ENCODE data around the gene INPP4B. TPM values are rescaled to one million over a fixed set of nuclear protein-coding genes. Genes with fewer than 3 reads are reported as not detected.
"Not testable (repeated sequence)": the region's sequence is repeated elsewhere in the genome, so short reads cannot be mapped to it uniquely, and the experiment has no call there.

Gene INPP4B
- total RNA-seq, 1 donor from 2014 or later = 27.0 TPM

DNA sequence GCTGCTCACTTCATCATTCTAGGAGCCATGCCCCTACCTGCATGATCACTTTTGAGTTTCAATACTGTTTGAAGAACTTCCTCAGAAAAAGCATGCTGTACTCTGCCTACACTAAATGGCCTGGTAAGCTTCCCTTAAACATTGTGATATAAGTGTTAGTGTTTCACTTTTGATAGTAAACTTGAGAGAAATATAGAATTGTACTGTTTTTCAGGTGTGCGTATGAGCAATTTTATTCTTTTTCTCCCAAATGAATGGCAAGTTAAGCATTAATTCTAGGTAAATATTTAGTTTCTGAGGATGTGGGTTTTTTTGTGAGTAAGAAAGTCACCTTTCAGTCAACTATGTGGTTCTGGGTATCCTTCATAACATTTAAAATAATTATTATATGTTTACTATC, 725.2 kb downstream of the INPP4B start:
- intact Hi-C loops (cut with micrococcal nuclease) = loop anchor here (10.0 kb wide), 1 partner anchor 904 kb away; no protein-coding TSS in a partner anchor

DNA sequence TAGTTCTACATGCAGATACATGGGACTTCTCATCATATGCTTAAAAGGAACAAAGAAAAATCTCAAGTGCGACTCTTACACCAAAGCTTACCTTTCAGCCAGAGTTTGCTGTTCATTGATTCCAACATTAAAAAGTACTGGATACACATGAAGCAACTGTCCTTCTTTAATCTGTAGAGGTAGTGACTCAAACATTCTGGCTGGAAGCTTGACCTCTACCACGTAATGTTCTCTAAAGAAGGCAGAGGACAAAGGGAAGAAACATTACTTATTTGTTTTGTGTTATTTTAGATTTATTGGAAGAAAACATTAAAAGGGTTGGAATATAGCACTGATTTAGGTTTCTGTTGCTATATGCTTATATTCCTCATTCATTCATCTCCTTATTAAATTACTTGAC, 733.6 kb downstream of the INPP4B start:
- intact Hi-C loops (cut with micrococcal nuclease) = no loop called here

DNA sequence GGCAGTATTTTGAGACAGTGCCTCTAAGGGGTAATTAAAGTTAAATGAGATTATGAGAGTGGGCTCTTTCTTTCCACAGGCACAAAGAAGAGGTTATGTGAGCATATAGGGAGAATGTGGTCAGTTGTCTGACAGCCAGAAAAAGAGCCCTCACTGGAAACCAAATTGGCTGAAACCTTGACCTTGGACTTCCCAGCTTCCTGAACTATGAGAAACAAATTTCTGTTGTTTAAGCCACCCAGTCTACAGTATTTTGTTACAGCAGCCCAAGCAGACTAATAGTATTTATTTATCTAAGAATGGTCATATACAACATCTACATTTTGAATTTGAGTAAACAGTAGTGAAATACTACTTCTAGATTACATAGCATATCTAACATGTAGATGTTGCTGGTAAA, 736.0 kb downstream of the INPP4B start:
- intact Hi-C loops (cut with micrococcal nuclease) = no loop called here

DNA sequence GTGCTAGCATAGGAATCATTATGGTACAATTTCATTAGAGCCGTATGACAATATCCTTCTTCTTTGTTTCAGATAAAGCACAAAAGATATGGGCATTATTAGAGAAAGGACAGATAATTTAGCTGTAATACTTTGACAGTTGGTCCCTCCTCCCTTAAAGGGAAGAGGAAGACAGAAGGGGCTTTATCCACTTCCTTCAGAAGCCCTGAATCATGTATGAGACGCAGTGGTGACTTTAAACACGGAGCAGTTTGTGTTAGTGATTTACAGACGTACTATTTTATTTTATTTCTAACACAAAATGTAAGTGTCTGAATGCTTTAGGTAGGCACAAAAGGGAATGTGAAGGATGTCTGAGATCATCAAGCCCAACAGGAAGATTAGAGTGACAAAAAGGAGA, 742.1 kb downstream of the INPP4B start:
- intact Hi-C loops (cut with micrococcal nuclease) = no loop called here

DNA sequence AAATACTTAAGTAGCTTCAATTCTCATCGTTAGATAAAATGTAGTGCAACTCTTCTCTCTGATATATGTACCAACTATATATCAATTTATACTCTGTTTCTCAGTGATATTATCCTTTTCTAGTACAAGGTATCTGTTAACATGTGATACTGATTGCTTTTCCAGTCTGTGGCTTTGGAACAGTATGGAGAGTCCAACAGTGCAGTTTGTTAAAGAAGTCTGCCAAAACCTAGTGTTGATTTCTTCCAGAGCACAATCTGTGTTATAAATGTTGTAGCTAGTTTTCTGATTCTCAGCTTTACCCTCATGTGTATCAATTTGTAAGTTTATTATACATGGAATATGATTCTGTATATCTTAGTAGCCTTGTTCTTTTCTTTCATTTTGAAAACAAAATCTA, 744.7 kb downstream of the INPP4B start:
- intact Hi-C loops (cut with micrococcal nuclease) = no loop called here

DNA sequence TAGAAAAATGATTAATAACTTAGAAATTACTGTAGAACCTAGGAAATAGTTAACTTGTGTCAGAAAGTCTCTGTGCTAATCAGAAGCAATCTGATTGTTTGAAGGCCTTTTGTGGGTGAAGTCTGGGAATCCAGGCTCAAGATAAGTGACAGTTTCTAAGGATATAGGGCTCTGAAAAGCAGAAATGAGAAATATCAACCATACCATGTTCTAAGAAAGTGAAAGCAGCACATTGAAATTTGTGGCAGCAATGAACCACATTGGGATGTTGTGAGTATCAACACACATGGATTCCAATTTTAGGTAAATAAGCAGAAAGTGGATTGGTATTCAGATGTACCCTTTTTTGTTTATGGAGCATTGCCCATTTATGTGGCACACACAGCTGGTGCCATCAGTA, 745.2 kb downstream of the INPP4B start:
- intact Hi-C loops (cut with micrococcal nuclease) = no loop called here

DNA sequence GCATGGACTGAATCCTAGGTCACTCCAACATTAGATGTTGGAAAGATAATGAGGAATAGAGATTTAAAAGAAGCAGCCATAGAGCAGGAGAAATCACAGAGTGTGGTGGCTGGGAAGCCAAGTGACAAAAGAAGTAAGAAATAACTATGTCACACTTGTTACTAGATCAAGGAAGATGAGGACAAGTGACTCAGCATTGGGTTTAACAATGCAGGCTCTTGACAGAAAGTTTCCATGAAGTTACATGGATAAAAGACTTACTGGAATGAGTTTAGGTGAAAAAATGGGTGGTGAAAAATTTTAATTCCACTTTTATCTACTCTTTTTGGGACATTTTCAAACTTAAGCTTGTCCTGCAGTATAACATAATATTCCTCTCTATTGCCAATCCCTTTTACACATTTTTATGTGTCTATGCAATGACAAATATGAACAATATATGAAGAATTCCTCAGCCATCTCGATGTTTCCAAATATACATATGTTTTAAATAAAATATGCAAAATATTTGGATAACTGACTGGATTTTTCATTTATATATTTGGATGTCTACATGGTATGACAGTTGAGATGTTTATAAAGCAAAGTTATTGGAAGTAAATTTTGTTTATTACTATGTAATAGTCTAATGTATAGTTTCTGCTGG, 747.1 kb downstream of the INPP4B start:
- intact Hi-C loops (cut with micrococcal nuclease) = no loop called here

DNA sequence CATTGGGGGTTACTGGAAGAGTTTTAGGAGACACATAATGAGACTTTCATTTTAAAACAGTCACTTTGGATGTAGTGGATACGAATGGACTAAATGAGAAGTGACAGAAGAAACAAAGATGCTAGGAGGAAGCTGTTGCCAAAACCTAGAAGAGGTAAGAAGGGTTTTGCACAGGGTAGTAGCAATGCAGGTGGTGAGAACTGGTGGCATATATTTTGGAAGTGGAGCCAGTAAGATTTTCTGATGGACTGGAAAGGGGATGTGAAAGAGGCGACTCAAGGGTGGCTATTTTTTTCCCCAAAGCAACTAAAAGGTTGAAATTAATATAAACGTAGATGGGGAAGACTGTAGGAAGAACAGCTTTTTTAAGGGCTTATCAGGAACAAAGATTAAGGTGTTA, 747.7 kb downstream of the INPP4B start:
- intact Hi-C loops (cut with micrococcal nuclease) = no loop called here

DNA sequence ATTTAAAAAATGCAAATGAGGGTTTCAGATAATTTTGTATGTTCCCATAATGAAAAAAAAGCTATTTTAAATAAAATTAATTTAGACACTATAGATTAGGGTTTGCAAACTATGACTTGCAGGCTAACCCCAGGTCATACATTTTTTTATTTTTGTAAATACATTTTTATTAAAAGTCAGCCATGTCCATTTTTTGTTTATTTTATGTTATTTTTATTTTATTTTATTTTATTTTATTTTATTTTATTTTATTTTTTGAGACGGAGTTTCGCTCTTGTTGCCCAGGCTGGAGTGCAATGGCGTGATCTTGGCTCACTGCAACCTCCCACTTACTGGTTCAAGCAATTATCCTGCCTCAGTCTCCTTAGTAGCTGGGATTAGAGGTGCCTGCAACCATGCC, 749.1 kb downstream of the INPP4B start:
- intact Hi-C loops (cut with micrococcal nuclease) = no loop called here

DNA sequence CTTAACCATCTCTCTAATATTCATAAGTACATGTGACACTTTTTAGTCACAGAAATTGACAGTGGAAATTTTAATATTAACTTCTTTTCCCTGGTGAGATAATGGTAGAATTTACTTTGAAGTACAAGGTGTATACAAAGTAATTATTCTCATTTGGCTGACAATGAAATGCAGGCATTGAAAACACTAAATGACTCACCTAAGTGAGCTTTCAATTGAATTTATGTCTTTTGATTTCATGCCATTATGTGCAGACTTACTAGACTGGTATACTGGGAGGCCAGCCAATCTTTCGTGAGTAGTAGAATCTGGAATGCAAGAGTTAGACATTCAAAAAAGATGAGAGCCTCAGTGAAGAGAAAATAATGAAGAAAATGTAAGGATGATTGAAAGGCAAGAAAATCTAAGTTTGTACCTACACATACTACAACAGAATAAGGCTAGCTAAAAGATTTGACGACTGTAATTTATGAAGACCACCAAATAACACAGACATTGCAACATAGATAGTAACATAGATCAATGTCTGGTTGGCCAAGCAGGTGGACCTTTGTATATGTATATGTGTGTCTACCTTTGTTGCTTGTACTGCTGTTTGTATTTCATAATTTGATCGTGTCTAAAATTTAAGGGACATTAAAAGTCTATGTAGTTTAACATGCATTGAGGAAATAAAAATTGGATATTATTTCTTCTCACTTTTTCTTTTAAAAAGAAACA, 750.1 kb downstream of the INPP4B start:
- intact Hi-C loops (cut with micrococcal nuclease) = no loop called here

DNA sequence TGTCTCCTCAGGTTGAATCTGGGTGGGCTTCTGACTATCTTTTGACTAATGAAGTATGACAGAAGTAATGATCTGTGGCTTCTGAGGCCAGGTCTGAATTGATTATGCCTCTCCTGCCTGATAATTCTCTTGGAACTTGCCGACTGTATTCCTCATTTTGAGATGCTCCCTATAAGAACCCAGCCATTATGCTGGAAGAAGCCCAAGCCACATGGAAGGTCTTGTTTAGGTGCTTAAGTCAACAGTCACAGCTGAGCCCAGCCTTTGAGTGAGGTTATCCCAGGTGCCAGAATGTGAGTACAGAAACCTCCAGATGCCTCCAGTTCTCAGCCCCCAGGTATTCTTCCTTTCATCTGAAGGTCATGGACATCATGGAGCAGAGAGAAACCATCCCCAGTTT, 753.2 kb downstream of the INPP4B start:
- intact Hi-C loops (cut with micrococcal nuclease) = no loop called here

DNA sequence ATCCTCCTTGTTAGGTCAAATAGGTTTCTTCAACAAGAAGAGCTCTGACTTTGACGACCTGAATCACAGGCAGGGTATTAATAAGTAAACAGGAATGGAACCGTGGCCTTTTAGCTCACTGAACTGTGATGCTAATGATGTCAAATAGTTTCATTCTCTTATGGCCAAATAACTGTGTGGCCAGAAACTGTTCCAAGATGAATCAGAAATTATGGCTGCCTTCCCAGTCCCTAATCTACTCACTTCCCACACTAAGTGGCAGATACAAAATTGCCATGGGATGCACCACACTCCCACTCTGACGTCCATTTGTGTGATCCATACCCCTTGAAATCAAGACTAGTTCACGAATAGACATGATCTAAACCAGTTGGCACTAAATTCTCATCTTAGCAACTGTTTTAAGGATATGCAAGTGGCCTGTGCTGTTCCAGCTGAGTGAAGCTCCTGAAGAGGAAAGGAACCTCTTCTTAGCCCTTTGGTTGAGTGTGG, 754.4 kb downstream of the INPP4B start:
- intact Hi-C loops (cut with micrococcal nuclease) = no loop called here

DNA sequence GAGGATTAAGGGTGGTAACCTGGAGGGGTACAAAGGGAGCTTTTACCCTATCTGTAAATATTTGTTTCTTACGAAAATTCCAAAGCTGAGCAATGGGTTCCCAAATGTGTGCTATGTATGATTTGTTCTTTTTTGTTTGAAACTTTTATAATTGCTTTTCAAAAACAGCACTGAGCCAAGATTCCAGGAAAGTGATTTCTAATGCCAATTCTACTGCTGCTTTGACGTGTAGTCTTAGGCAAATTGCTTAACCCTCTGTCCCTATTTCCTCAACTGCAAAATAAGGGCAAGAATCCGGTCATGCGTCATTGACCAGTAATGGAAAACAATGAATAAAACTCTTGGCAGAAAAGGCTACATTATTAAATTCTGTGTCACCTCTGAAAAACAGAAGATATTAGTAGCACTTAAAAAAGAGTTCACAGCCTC, 755.0 kb downstream of the INPP4B start:
- intact Hi-C loops (cut with micrococcal nuclease) = no loop called here

DNA sequence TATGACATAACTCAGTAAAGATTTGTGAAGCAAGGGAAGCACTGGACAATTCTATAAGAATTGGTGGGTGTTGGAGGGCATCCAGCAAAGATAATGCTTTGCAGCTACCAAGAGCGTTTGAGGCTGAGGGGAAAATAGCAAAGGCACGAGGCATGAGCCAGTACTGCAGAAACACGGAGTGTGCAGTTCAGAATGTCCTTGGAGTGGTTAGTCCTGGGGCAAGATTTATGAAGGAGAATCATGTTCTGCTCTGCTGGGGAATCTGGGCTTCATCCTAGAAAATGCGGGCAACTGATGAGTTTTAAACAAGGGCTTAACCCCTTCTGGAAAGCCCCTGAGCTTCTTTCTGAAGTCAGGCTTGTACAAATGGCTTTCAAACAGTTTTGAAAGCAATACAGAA, 757.2 kb downstream of the INPP4B start:
- intact Hi-C loops (cut with micrococcal nuclease) = no loop called here

DNA sequence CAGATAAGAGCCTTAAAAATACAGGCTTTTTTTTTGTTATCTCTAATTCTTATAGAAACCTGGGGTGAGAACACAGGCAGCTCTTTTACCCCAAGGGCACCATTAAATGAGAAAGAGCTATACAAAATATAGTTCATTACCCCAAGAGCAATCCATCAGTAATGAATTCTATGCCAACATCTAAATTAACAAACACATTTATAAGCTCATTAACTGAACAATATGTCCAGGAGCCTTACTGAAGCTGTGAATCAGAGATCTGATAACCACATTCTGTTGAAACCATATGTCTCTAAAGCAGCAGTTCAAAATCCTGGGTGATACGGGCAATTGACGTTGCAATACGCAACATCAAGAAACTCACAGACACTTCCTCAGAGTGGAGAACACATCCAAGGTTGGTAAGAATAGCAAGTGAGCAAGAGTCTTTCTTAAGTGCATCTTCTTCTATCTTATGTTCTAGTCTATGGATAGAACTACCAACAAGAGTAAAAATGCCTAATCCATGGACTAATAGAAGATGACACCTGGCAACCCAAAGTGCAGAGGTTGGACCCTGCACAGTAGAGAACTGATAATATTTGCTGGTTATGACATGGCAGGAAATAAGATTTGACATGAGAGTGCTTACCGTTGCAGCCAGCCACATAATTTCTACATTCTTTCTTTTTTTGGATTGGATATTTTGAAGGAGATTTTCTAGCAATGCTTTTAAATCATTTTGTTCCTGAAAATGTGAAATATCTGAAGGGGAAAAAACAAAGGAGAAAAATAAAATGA, 760.4 kb downstream of the INPP4B start:
- intact Hi-C loops (cut with micrococcal nuclease) = no loop called here

DNA sequence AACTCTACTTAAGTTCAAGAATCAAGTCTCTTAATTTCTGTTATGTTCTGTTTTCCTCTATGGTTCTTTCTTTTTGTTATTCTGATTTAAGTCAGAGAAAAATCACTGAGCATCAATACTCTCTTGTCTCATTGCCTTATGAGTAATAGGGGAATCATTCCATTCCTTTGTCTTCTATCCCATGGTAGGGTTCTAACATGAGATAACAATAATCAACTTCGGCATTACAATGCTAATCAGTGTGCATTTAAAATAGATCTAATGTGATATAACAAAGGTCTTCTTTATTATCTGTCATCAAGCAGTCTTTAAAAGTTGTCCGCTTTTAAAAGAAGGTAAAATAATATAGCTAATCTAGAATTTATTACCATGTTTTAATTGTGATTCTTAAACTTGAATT, 762.8 kb downstream of the INPP4B start:
- intact Hi-C loops (cut with micrococcal nuclease) = no loop called here

DNA sequence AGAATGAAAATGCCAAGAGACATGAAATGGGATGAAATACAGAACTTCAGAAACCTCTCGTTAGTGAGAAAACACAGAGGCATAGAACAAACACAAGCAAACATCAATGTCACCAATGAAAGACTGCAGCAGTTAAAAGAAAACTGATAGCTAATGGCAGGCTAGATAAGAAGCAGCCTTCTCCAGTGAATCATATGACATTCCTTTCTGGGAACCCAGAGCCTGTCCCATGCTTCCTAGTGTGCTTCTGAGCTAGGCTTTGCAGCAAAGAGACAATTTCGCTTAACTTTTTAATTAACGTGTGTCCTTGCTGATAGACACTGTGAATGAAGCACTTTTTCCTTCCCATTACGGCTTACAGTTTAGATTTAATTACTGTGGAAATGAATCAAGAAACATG, 765.1 kb downstream of the INPP4B start:
- intact Hi-C loops (cut with micrococcal nuclease) = no loop called here

DNA sequence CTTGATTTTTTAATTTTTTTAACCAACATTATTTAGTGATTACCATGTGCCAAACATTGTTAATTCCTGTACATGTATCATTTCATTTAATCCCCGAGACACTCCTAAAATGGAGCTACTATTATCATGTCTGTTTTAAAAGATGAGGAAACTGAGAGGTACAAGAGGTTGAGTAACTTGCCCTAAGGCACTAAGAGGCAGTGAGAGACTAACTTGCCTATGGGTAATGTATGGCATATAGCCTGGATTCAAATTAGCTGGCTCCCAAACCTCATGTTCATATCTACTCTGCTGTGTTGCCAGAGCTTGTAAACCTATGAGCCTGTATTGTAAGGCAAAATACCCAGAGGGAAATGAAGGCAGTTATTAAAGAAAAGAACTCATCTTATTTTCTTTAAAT, 766.1 kb downstream of the INPP4B start:
- intact Hi-C loops (cut with micrococcal nuclease) = no loop called here

DNA sequence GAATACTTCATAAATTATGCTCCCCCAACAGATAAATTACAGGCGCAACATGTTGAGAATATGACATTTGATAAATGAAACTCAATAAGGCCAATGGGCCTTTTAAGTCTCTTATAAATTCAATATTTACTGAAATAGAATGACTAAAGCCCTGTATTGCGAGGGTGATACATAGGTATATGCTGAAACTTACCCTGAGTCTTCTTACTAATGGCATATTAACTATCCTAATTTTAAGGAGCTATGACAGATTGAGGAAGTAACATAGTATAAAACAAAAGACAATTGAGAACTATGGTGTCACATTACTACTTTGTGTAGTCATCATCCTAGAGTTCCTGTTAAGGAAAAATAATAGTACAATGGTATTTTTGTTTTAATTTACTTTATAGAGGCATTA, 769.1 kb downstream of the INPP4B start:
- intact Hi-C loops (cut with micrococcal nuclease) = no loop called here

DNA sequence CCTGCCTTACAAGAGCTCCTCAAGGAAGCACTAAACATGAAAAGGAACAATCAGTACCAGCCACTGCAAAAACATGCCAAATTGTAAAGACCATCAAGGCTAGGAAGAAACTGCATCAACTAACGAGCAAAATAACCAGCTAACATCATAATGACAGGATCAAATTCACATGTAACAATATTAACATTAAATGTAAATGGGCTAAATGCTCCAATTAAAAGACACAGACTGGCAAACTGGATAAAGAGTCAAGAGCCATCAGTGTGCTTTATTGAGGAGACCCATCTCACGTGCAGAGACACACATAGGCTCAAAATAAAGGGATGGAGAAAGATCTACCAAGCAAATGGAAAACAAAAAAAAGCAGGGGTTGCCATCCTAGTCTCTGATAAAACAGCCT, 777.8 kb downstream of the INPP4B start:
- intact Hi-C loops (cut with micrococcal nuclease) = not testable (repeated sequence)

DNA sequence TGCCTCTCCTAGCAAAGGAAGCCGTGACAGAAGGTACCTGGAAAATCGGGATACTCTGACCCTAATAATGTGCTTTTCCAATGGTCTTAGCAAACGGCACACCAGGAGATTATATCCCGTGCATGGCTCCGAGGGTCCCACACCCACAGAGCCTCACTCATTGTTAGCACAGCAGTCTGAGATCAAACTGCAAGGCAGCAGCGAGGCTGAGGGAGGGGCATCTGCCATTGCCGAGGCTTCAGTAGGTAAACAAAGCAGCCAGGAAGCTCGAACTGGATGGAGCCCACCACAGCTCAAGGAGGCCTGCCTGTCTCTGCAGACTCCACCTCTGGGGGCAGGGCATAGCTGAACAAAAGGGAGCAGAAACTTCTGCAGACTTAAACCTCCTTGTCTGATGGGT, 779.5 kb downstream of the INPP4B start:
- intact Hi-C loops (cut with micrococcal nuclease) = not testable (repeated sequence)

DNA sequence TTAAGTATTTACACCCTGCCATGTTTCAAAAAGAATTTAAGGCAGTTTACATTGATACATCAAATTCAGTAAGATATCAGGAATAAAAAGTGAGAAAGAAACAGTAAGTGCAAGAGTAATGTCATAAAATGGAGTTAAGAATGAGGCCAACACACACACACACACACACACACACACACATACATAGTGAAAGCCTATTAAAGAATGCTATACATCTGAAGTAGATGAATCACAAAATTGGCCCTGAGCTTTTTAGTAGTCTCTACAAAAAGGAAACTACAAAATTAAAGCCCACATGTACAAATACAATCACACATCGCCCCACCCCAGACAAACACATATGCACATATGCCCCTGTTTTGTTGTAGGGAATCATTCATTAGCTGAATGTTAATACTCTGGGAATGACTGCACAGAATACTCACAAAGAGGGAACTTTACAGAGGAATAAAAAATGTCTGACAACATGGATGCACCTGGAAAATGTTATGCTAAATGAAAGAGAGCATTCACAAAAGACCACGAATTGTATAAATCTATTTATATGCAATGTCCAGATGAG, 780.9 kb downstream of the INPP4B start:
- intact Hi-C loops (cut with micrococcal nuclease) = no loop called here

Measured in T-helper 1 cell treated with Interleukin-12 subunit alpha and Interleukin-12 subunit beta and Interleukin-4 antibody, amounts not matched to agents 30 ng/mL and 1 ng/mL, for 36 hours (primary cell).